Measurements from ENCODE around the gene MACF1.

GRCh38 chr1:39181311-39181710, 23.2 kb upstream of the MACF1 start:
- TF ChIP-seq CTCF (conservative IDR thresholded peaks at IDR 0.05; ENCODE audit: low read depth, low read length): no peak
- no peak for TF ChIP-seq EZH2 (IDR thresholded peaks at IDR 0.05; ENCODE audit: low read length, unreplicated experiment)
- no peak for TF ChIP-seq EZH2phosphoT487 (IDR thresholded peaks at IDR 0.05; ENCODE audit: borderline replicate concordance, low read length)

Measured in PC-3 (cell line).